PC-3 (cell line): ENCODE measurements around the gene COPS6.

ENCODE experiments used
- CTCF ChIP-seq: fragments of 300-600 bp; sonication (generic); conservative IDR thresholded peaks from 2 replicates; pipeline ENCODE4 v1.5.1; 2017; ENCODE audit warnings: antibody characterized with exemption, low read depth, mild to moderate bottlenecking, low read length
- EZH2 ChIP-seq: fragments of 300-600 bp; sonication (generic); IDR thresholded peaks from one replicate; pipeline ENCODE4 v1.6.1; 2017; ENCODE audit warnings: antibody characterized with exemption, mild to moderate bottlenecking, low read length; ENCODE audit not compliant: unreplicated experiment

GRCh38 chr7:100066953-100067352 is 21.8 kb upstream of the COPS6 start:
- TF ChIP-seq CTCF (no peak), EZH2 (no peak)
